WTC11 (cell line): ENCODE data around the gene SMG1. TPM values are rescaled to one million over a fixed set of nuclear protein-coding genes. Genes with fewer than 3 reads are reported as not detected.
A peak's percentile ranks its signal among the peaks of the same experiment; 100 is the strongest.

ENCODE experiments used
- ATAC-seq: fragments of 200-7000 bp; cut with Tn5 transposase; 2 replicates; pipeline ENCODE4 v1.10.0; 2021; ENCODE audit warnings: mild to moderate bottlenecking, moderate library complexity
- CTCF ChIA-PET: fragments of 300-600 bp; sonication (Branson Sonifier 250); formaldehyde crosslinking; loops from one replicate; lab custom pipeline; 2021; ENCODE audit warnings: antibody characterized with exemption; lab: Charles Lee
- POLR2A ChIA-PET: fragments of 350-600 bp; sonication (Branson Sonifier 250); formaldehyde crosslinking; loops from one replicate; lab custom pipeline; 2021; ENCODE audit warnings: antibody characterized with exemption; lab: Charles Lee
- DNase-seq: peaks from one replicate; pipeline ENCODE4 v3.0.0; 2021; ENCODE audit warnings: low spot score
- H3K27ac Mint-ChIP-seq: 2 replicates; pipeline ENCODE4 v1.8.0; 2021; ENCODE audit warnings: mixed read lengths
- H3K27me3 Mint-ChIP-seq: 2 replicates; pipeline ENCODE4 v1.8.0; 2021; ENCODE audit warnings: low read depth, mild to moderate bottlenecking, moderate library complexity, mixed read lengths
- H3K36me3 Mint-ChIP-seq: 2 replicates; pipeline ENCODE4 v1.8.0; 2021; ENCODE audit warnings: mixed read lengths
- H3K4me1 Mint-ChIP-seq: 2 replicates; pipeline ENCODE4 v1.8.0; 2022; ENCODE audit warnings: mixed read lengths
- H3K4me3 Mint-ChIP-seq: 2 replicates; pipeline ENCODE4 v1.8.0; 2021; ENCODE audit warnings: mild to moderate bottlenecking, moderate library complexity, mixed read lengths
- H3K9me3 Mint-ChIP-seq: 2 replicates; pipeline ENCODE4 v1.8.0; 2021; ENCODE audit warnings: mixed read lengths
- CREM ChIP-seq: sonication (generic); formaldehyde crosslinking; IDR thresholded peaks from 2 replicates; pipeline ENCODE4 v1.8.1; 2022; ENCODE audit warnings: mild to moderate bottlenecking, missing genetic modification reagents, moderate library complexity
- CTCF ChIP-seq: fragments of 200-600 bp; IDR thresholded peaks from 2 replicates; pipeline ENCODE4 v1.8.0; 2022; ENCODE audit warnings: antibody characterized with exemption
- E2F4 ChIP-seq: sonication (generic); formaldehyde crosslinking; IDR thresholded peaks from 2 replicates; pipeline ENCODE4 v1.8.1; 2022; ENCODE audit warnings: low read depth, mild to moderate bottlenecking, moderate library complexity, missing genetic modification reagents, borderline replicate concordance
- ERG ChIP-seq: fragments of 250-450 bp; sonication (Bioruptor Pico); IDR thresholded peaks from 2 replicates; pipeline ENCODE4 v1.8.0; 2021; ENCODE audit warnings: mild to moderate bottlenecking
- ESRRA ChIP-seq: sonication (generic); formaldehyde crosslinking; IDR thresholded peaks from 2 replicates; pipeline ENCODE4 v1.8.1; 2022; ENCODE audit warnings: mild to moderate bottlenecking, missing genetic modification reagents, borderline replicate concordance
- FOXK1 ChIP-seq: sonication (generic); formaldehyde crosslinking; IDR thresholded peaks from 2 replicates; pipeline ENCODE4 v1.8.0; 2022; ENCODE audit warnings: mild to moderate bottlenecking, moderate library complexity, missing genetic modification reagents
- FOXP1 ChIP-seq: sonication (generic); formaldehyde crosslinking; IDR thresholded peaks from 2 replicates; pipeline ENCODE4 v1.8.0; 2022; ENCODE audit warnings: missing genetic modification reagents, mild to moderate bottlenecking, moderate library complexity, borderline replicate concordance
- JUN ChIP-seq: sonication (generic); formaldehyde crosslinking; IDR thresholded peaks from 2 replicates; pipeline ENCODE4 v1.8.0; 2023; ENCODE audit warnings: mild to moderate bottlenecking, missing genetic modification reagents
- MAX ChIP-seq: sonication (generic); formaldehyde crosslinking; IDR thresholded peaks from 2 replicates; pipeline ENCODE4 v1.8.0; 2022; ENCODE audit warnings: mild to moderate bottlenecking, missing genetic modification reagents
- NR1H2 ChIP-seq: sonication (generic); formaldehyde crosslinking; IDR thresholded peaks from 2 replicates; pipeline ENCODE4 v1.9.0; 2021; ENCODE audit warnings: mild to moderate bottlenecking, moderate library complexity, missing genetic modification reagents
- NR2C2 ChIP-seq: sonication (generic); formaldehyde crosslinking; IDR thresholded peaks from 2 replicates; pipeline ENCODE4 v1.8.0; 2022; ENCODE audit warnings: mild to moderate bottlenecking, missing genetic modification reagents
- PREB ChIP-seq: sonication (generic); formaldehyde crosslinking; IDR thresholded peaks from 2 replicates; pipeline ENCODE4 v1.8.1; 2022; ENCODE audit warnings: mild to moderate bottlenecking, missing genetic modification reagents, moderate library complexity, borderline replicate concordance
- SMAD3 ChIP-seq: sonication (generic); formaldehyde crosslinking; IDR thresholded peaks from 2 replicates; pipeline ENCODE4 v1.8.0; 2022; ENCODE audit warnings: missing genetic modification reagents, mild to moderate bottlenecking, borderline replicate concordance
- SMAD4 ChIP-seq: sonication (generic); formaldehyde crosslinking; IDR thresholded peaks from 2 replicates; pipeline ENCODE4 v1.8.0; 2022; ENCODE audit warnings: mild to moderate bottlenecking, missing genetic modification reagents
- SP1 ChIP-seq: sonication (generic); formaldehyde crosslinking; conservative IDR thresholded peaks from 2 replicates; pipeline ENCODE4 v1.8.1; 2022; ENCODE audit warnings: missing genetic modification reagents
- TCF7 ChIP-seq: sonication (generic); formaldehyde crosslinking; IDR thresholded peaks from 2 replicates; pipeline ENCODE4 v1.8.0; 2022; ENCODE audit warnings: mild to moderate bottlenecking, low read depth, missing genetic modification reagents, moderate library complexity
- ZBTB43 ChIP-seq: sonication (generic); formaldehyde crosslinking; IDR thresholded peaks from 2 replicates; pipeline ENCODE4 v1.8.1; 2023; ENCODE audit warnings: mild to moderate bottlenecking, missing genetic modification reagents
- ZNF121 ChIP-seq: sonication (generic); formaldehyde crosslinking; IDR thresholded peaks from 2 replicates; pipeline ENCODE4 v1.8.0; 2023; ENCODE audit warnings: missing genetic modification reagents
- ZNF232 ChIP-seq: sonication (generic); formaldehyde crosslinking; IDR thresholded peaks from 2 replicates; pipeline ENCODE4 v1.8.0; 2022; ENCODE audit warnings: mild to moderate bottlenecking, missing genetic modification reagents
- ZNF532 ChIP-seq: fragments of 250-450 bp; sonication (Bioruptor Pico); IDR thresholded peaks from 2 replicates; pipeline ENCODE4 v1.9.0; 2021; ENCODE audit warnings: mild to moderate bottlenecking, borderline replicate concordance
- total RNA-seq: library from RNA; stranded (reverse); gene quantifications from 3 replicates; pipeline ENCODE4 v1.2.3, GENCODE V29; 2021

SMG1 gene
- total RNA-seq, 1 experiment from 2014 or later: 72.2 TPM

GRCh38 chr16:18802767-18803343 lies 123.4 kb downstream of the SMG1 start:
- Mint-ChIP-seq H3K27ac (peak overlapping the region; percentile 73), H3K36me3 (peaks cover 16% of the 10 kb centered on the region), H3K4me3 (peak overlapping the region; percentile 88), H3K9me3 (no peaks in the 10 kb centered on the region), H3K4me1 (peaks cover 57% of the 10 kb centered on the region), H3K27me3 (no peaks in the 10 kb centered on the region)
- no peak for ATAC-seq
- ChIA-PET CTCF (interaction anchor here (0.8 to 2.0 kb wide), 4 partner anchors 9 to 181 kb away, joined by 3 to 12 read pairs (median 7); partner anchors contain the start of gene TMC7), POLR2A (interaction anchor here (0.6 to 5.2 kb wide), 3 partner anchors 9 to 18 kb away, joined by 3 to 60 read pairs (median 3); partner anchors contain the start of gene RPS15A)
- no peak for DNase-seq
- no peak for TF ChIP-seq ZNF232 (CRISPR knock-in tag)
- no peak for TF ChIP-seq PREB (CRISPR knock-in tag)
- TF ChIP-seq ERG (CRISPR knock-in tag): no peak
- no peak for TF ChIP-seq NR2C2 (CRISPR knock-in tag)
- TF ChIP-seq NR1H2 (CRISPR knock-in tag): no peak
- TF ChIP-seq ZNF121 (CRISPR knock-in tag): no peak
- no peak for TF ChIP-seq CREM
- no peak for TF ChIP-seq MAX (CRISPR knock-in tag)
- no peak for TF ChIP-seq CTCF
- TF ChIP-seq SMAD4 (CRISPR knock-in tag): no peak
- no peak for TF ChIP-seq TCF7 (CRISPR knock-in tag)

GRCh38 chr16:18801145-18801972 lies 124.8 kb downstream of the SMG1 start, which contains the start of gene ARL6IP1:
Gene ARL6IP1, minus strand, starts transcription at chr16:18801549. Its CDS starts 83 bp downstream, at chr16:18801466.
- peak; percentile 98 for ATAC-seq
- CTCF ChIA-PET: interaction anchor here (0.6 to 2.3 kb wide), 23 partner anchors 10 to 204 kb away, joined by 3 to 40 read pairs (median 4); partner anchors contain the start of genes RPS15A, SMG1 and TMC7
- H3K4me3 Mint-ChIP-seq: peak within 1 kb of the TSS; percentile 88
- no peaks in the 10 kb centered on the region for H3K9me3 Mint-ChIP-seq
- H3K27ac Mint-ChIP-seq: peak within 1 kb of the TSS; percentile 100
- peaks cover 51% of the 10 kb centered on the region for H3K4me1 Mint-ChIP-seq
- H3K36me3 Mint-ChIP-seq: peaks cover 20% of the 10 kb centered on the region
- DNase-seq: peak; percentile 99
- no peaks in the 10 kb centered on the region for H3K27me3 Mint-ChIP-seq
- POLR2A ChIA-PET: interaction anchor here (0.5 to 5.2 kb wide), 13 partner anchors 9 to 1668 kb away, joined by 3 to 60 read pairs (median 3); partner anchors contain the start of genes COQ7, RPS15A and TMC7
- TF ChIP-seq SMAD3 (CRISPR knock-in tag) (no peak; the same call in 1 of the 2 replicates), FOXK1 (CRISPR knock-in tag) (peak; percentile 82; the same call in 1 of the 2 replicates), ZNF532 (CRISPR knock-in tag) (peak; percentile 84), JUN (CRISPR knock-in tag) (no peak), E2F4 (peak; percentile 87; the same call in 1 of the 2 replicates), ZBTB43 (CRISPR knock-in tag) (peak; percentile 75; the same call in 1 of the 2 replicates), ESRRA (CRISPR knock-in tag) (no peak; the same call in 1 of the 2 replicates), SP1 (CRISPR knock-in tag) (peak; percentile 99), ZNF121 (CRISPR knock-in tag) (no peak), FOXP1 (CRISPR knock-in tag) (peak; percentile 95)
